Stomach (tissue), 4 donors: Measurements from ENCODE around the gene TTC28.

ENCODE experiments used
- CTCF ChIP-seq, 7 experiments: fragments of 450-650 bp in 4 of 7; fragments of 200-600 bp in 3 of 7; sonication (generic) in 3 of 7; IDR thresholded peaks; one replicate each; pipeline ENCODE4 v1.5.1; 2016 to 2019; ENCODE audit warnings: antibody characterized with exemption in 7 of 7, control low read depth in 2 of 7, mild to moderate bottlenecking in 1 of 7
- EP300 ChIP-seq: sonication (generic); formaldehyde crosslinking; IDR thresholded peaks from one replicate; pipeline ENCODE4 v1.6.1; 2017; ENCODE audit warnings: antibody characterized with exemption
- POLR2A ChIP-seq, 4 donors: fragments of 450-650 bp; IDR thresholded peaks; one replicate each; pipeline ENCODE4 v1.6.1; 2016; ENCODE audit warnings: antibody characterized with exemption in 4 of 4, control low read depth in 2 of 4, mild to moderate bottlenecking in 1 of 4, moderate library complexity in 1 of 4

DNA sequence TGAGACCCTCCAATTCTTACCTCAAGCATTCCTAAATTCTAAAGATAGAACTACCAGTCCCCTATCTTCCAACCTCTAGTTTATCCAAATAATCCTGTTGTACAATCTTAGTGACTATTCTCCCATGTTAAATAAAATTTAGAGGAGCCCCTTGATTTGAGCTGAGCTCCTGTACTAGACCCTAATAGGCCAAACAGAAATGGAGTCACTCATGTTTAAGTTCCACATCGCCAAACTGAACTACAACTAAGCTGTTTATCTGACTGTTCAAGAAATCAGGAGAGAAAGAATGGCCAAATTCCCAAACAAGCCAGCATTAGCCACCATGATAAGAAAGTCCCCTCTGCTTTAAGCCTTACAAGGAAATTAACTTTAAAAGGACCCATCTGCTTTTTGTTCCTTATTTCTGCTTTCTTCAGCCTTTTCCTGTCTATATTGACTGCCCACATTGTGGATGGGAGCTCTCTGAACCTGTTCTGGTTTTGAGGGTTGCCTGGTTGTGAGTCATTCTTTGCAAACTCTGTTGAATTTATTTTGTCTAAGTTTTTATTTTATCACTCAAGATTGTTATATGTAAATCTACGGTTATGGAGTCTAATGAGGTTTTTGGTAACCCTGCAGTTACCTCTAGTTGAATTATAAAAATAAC lies 90.4 kb downstream of the TTC28 start:
- TF ChIP-seq CTCF (IDR thresholded peaks at IDR 0.05) (no peak), POLR2A (IDR thresholded peaks at IDR 0.05) (no peak), EP300 (no peak)
